Left lobe of liver (tissue), 2 donors: ENCODE results near the gene SCP2. TPM values are rescaled to one million over a fixed set of nuclear protein-coding genes. Genes with fewer than 3 reads are reported as not detected.

ENCODE experiments used
- ATAC-seq: fragments of 200-7000 bp; cut with Tn5 transposase; one replicate; pipeline ENCODE4 v1.9.1; 2020; ENCODE audit warnings: mild to moderate bottlenecking, moderate library complexity
- DNase-seq: peaks from one replicate; pipeline ENCODE4 v3.0.0-alpha.2; 2020; ENCODE audit warnings: low spot score
- total RNA-seq: library from RNA; stranded (reverse); gene quantifications from one replicate; pipeline ENCODE4 v1.2.1, GENCODE V29; 2021
- donor health status: DM: no; HTN: no; CAD: no; lungs with moderate emphysema.
- donor health status: DM: no; HTN: yes; CAD: no.

The SCP2 gene
- total RNA-seq, 1 donor from 2014 or later: 796 TPM

DNA sequence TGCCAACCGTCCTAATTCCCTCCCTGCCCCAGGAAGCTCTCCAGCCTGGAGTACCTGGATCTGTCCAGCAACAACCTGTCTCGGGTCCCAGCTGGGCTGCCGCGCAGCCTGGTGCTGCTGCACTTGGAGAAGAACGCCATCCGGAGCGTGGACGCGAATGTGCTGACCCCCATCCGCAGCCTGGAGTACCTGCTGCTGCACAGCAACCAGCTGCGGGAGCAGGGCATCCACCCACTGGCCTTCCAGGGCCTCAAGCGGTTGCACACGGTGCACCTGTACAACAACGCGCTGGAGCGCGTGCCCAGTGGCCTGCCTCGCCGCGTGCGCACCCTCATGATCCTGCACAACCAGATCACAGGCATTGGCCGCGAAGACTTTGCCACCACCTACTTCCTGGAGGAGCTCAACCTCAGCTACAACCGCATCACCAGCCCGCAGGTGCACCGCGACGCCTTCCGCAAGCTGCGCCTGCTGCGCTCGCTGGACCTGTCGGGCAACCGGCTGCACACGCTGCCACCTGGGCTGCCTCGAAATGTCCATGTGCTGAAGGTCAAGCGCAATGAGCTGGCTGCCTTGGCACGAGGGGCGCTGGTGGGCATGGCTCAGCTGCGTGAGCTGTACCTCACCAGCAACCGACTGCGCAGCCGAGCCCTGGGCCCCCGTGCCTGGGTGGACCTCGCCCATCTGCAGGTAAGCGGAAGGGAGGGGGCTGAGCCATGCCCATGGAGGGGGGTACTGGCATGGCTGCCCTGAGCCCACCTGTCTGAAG, 151.4 kb downstream of the SCP2 start:
- ATAC-seq (no peak), DNase-seq (no peak)

DNA sequence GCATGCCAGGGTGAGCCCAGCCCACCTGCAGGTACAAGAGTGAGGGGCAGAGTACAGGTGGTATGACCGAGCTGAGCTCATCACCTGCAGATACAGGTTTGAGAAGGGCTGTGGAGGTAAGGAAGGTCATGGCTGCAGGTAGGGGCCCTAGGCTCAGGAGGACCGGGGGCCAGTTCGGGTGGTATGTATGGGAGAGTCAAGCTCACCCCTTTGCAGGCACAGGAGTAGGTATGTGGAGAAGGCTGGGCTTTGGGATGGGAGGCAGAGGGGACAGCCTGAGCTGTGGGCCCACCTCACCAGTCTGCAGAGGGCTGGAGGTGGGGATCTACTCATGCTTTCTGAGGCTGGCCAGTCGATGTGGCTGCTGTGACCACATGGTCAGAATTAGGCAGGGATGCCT, 152.2 kb downstream of the SCP2 start:
- DNase-seq (no peak), ATAC-seq (no peak)

DNA sequence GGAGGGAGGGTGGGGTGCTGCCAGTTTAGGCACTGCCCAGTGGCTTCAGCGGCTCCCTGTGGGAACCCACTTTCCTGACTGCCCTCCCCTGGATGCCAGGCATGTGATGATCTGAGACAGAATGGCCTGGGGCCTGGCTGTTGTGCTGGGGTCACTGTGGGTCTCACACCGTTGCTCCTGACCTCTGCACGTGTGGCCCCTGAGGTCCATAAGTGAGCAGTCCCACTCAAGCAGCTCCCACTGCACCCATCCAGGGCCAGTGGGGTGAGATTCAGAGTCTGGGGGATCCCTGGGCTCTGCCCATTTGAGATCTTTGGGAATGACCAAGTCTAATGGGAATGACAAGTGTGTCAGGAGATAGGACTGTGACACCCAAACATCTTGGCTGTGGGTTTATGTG, 153.0 kb downstream of the SCP2 start:
- DNase-seq (no peak), ATAC-seq (no peak)

DNA sequence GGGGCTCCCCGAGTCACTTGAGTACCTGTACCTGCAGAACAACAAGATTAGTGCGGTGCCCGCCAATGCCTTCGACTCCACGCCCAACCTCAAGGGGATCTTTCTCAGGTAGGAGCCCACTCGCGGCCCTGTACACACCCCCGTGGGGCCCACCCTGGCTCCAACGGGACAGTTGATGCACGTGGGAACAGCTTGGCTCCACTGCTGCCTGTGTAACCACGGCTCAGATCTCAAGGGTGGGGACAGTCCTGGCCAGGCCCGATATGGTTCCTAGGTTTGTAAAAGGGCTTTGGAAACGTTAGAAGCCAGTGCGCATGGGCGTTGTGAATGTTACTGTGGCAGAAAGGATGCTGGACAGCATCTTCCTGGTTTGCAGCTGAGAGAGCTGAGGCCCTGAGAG, 153.7 kb downstream of the SCP2 start:
- ATAC-seq (no peak), DNase-seq (no peak)

DNA sequence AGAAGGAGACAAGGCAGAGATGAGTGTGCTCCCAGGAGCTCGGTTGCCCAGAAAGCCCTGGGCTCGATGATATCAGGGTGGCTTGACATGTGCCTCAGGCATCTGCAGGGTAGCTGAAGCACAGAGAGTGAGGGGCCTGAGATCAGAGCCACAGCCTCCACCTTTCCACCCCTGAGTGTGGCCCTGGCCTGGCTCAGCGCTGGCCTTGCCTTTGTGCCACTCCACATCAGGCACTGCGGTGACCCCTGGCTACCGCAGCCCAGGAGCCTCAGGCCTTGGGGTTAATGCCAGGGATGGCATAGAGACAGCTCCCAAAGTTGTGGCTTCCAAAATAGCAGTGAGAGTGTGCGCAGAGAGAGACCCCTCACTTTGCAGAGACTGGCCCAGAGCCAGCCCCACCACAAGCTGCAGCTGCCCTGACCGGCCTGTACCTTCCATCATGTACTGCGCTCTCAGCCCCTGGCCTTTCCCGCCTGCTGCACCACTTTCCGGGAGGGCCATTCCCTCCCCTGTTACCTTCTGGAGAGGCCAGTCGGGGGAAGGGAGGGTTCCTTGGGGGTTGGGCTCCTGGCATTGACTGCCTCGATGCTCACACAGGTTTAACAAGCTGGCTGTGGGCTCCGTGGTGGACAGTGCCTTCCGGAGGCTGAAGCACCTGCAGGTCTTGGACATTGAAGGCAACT, 154.4 kb downstream of the SCP2 start:
- ATAC-seq: no peak
- no peak for DNase-seq

DNA sequence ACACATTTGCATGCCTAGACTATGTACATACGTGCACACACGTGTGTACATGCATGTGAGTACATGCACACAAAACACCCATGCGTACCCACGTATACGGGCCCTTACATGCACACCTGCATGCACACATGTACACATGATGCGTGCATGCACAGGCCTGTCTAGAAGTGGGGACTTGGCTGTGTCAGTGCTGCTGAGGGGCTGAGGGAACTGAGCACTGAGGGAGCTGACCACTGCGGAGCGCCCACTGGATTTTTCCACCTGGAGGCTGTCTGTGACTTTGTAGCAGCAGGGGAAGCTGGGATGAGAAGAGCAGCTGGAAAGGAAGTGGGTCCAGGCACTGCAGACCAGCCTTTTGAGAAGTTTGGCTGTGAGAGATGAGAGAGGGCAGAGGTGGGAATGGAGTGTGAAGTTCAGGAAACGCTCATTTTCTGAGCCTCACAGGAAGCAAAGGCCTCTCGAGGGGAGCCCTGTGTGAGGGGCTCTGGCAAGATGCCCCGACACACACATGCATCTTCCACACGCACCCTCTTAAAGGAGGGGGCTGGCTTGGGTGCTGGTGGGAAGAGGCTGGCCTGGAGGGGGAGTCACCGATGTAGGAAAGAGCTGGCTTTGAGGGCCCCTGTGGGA, 155.9 kb downstream of the SCP2 start:
- no peak for ATAC-seq
- DNase-seq: no peak

DNA sequence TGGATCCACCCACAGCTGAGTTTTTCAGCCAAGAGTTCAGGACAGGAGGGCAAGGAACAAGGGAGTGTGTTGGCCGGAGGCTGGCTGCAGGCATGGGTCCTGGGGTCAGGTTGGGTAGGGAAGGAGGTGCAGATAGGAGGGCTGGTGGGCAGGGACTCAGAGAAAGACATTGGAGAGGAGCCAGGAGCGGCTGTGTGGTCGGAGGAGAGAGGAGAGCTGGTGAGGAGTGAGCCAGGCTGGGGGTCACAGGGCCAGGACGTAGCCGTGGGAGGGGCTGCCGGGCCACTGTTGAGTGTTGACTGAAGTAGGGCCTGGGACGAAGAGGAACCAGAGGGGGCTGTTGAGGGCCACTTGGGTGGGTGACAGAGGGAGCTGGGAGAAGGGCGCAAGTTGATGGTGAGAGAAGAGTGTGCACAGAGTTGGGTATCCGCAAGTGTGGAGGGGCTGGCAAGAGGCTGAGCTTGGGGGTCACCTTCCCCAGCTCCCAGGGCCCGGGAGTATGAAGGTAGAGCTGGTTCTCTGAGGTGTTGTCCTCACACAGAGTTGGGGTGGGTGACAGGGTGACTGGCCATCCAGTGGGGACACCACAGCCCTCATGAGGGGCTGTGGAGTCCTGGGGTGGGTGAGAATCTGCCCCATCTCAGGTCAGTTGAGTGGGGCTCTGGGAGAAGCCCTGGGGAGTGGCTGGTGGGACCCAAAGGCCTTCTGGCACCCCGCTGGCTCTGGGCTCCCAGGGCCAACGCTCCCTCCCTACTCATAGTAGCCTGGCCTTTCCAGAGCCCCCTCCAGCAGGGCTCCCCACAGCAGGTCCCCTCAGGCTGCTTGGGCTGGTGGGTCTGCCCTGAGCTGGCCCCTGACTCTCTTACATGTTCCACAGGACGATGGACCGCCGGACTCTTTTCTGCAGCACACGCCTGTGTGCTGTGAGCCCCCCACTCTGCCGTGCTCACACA, 156.8 kb downstream of the SCP2 start:
- ATAC-seq (no peak), DNase-seq (no peak)

DNA sequence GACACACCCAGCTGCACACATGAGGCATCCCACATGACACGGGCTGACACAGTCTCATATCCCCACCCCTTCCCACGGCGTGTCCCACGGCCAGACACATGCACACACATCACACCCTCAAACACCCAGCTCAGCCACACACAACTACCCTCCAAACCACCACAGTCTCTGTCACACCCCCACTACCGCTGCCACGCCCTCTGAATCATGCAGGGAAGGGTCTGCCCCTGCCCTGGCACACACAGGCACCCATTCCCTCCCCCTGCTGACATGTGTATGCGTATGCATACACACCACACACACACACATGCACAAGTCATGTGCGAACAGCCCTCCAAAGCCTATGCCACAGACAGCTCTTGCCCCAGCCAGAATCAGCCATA, 157.5 kb downstream of the SCP2 start:
- no peak for DNase-seq
- ATAC-seq: no peak

DNA sequence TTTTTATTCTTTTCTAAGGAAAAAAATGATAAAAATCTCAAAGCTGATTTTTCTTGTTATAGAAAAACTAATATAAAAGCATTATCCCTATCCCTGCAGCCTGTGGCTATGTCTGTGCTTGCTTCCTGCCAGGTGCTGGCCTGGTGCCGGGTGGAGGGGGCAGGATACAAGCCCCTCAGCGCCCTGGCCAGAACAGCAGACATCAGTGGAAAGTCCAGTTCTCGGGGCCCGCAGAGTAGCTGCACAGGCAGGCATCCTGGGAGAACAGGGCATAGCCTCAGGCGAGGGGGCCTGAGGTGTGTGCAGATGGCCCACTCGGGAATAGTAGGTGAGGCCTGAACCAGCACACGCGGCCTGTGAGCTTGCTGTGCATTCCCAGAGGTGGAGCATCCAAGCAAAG, 158.3 kb downstream of the SCP2 start:
- DNase-seq (no peak), ATAC-seq (no peak)

DNA sequence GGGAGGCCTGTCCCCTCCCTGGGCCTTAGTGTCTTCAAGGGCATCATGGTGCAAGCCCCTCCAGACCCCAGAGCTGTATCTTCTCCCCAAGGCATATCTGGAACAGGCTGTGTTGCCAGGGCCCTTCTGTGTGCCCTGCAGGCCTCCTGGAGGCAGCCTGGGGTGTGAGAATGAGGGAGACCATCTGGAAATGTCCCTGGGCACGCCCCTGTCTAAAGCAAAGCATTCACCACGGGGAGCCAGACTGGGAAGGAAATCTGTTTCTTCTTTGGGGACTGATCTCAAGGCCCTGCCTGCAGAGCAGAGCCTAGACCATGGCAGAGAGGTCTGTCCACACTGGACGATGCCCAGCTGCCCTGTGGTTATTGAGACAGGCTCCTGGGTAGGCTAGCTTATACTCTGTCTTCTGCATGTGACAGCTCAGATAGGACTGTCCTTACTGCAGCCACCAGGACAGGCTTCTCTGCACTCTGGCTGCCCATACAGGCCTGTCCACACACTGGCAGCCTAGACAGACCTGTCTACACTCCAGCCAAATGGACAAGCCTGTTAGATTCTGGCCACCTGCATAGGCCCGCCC, 159.5 kb downstream of the SCP2 start:
- DNase-seq (no peak), ATAC-seq (peak; percentile 32)

DNA sequence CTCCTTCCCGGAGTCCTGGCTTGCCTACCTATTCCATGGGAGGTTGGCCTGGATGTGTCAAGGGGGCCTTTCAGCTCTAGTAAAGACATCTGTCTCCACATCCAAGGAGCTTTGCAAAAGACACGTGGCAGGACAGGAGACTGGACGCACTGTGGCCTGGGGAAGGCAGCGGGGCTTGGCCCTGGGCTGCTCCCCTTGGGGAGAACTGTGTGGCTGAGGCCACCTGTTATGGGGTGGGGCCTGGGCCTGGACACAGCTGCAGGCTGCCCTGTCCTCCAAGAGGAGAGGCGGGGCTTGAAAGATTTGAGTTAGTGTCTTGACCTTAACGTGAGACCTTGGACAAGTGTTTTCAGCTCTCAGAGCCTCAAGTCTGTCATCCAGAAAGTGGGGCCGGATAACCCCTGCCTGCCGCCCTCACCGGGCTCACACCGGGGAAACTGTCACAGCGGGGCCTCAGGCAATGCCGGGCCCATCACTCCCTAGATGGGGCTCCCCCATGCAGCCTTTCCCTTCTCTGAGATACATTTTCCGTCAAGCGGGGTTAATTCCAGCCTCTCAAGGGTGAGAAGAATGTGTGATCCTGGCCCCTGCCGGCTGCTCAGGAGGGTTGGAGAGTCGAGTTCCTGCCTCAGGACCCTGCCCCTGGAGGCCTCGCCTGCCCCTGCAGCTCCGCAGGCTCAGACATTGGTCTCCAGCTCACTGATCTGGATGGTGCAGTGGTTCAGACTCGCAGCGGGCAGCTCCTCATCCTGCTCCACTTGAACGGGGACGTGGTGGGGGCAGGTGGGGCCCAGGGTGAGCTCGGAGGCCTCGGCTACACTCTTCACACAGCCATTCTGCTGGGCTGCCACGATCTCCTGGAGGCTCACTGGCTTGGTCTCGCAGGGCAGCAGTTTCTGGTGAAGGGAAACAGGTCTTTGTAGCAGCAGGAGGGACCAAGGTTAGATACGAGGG, 160.5 kb downstream of the SCP2 start:
- no peak for DNase-seq
- ATAC-seq: no peak

DNA sequence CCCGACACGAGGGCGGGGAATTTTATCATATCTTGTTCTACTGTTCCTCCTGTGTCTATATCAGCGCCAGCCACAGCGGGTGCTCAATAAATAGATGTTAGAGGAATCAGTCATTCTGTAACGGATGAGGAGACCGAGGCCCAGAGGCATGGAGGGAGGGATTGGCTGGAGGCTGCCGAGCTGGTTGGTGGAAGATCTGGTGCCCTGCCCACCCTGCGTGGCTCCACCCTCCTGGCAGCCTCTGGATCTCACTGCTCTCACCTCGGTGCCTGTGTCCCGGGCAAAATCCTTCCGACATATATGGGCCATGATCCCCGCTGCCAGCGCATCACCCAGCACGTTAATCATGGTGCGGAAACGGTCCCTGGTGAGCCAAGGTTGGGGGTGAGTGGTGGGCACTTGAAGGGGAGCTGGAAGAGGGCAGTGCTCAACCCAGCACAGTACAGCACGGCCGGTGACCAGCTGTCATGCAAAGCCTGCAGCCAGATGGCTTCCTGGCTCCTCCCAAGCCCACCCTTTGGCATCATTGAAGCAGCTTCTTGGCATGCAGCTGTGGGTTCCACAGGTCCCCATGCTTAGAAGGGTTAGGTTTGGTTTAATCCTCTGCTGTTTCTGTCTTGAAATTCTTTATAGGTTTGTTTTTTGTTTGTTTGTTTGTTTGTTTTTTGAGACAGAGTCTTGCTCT, 161.7 kb downstream of the SCP2 start:
- ATAC-seq (no peak), DNase-seq (no peak)

DNA sequence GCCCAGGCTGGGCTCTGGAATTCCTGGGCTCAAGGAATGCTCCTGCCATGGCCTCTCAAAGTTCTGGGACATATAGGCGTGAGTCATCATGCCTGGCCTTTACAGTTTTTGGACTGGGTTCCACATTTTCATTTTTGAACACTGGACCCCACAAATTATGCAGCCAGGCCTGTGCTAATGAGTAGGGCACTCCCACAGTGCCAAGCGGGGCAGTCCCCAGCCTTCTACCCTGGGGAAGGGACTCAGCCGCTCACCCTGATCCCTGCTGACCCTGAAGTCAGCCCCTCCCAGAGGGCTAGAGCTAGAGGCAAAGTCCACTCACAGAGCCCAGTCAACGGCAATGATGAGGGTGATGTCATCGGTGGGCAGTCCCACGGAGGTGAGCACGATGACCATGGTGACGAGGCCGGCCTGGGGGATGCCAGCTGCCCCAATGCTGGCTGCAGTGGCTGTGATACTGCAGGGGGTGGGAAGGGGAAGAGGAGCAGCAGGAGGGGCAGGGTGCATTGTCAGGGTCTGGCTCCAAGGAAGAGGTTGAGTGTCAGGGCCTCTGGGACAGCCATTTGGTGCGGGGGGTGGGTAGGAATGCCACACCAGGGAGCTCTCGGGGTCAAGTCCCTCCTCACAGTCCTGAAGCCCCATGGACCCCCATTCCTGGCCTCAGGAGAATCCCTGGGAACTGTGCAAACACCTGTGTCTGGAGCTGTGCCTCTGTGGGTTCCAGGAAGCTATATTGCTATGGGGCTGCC, 162.6 kb downstream of the SCP2 start:
- ATAC-seq (peak; percentile 74), DNase-seq (peak; percentile 73)

DNA sequence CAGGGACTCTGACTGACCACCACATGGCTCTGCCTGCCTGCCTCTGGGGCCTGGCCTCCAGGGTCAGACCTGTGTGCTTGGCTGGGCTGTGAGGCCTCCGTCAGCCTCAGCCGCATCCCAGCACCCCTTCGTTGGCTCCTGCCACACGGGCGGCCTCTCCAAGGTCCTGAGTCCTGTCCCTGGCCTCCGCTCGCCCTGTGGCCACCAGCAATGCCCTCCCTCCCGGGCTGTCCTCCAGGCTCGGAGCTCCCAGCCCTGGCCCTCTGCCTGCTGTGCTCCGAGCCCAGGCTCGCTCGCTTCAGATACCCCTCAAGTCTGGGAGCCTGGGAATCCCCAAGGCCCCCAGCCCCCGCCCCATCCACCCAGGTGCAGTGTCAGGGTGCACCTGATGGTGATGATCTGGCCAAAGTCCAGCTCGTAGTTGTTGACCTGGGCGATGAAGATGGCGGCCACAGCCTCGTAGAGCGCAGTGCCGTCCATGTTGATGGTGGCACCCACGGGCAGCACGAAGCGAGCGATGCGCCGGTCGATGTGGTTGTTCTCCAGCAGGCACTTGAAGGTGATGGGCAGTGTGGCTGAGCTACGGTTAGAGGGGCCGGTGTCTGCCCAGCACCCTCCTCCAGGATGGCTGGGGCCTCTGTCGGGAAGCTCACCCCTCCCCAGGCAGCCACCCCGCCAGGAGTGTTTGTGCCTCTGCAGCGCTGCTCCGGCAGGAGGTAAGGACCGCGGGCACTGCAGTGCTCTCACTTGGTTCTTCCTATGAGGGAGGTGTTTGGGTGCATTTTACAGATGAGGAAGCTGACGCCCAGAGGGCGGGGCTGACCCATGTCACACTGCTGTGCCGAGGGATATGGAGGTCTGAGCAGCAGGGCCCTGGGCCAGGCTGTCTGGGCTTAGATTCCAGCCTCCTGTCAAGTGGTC, 163.4 kb downstream of the SCP2 start:
- ATAC-seq (peak; percentile 11), DNase-seq (no peak)

DNA sequence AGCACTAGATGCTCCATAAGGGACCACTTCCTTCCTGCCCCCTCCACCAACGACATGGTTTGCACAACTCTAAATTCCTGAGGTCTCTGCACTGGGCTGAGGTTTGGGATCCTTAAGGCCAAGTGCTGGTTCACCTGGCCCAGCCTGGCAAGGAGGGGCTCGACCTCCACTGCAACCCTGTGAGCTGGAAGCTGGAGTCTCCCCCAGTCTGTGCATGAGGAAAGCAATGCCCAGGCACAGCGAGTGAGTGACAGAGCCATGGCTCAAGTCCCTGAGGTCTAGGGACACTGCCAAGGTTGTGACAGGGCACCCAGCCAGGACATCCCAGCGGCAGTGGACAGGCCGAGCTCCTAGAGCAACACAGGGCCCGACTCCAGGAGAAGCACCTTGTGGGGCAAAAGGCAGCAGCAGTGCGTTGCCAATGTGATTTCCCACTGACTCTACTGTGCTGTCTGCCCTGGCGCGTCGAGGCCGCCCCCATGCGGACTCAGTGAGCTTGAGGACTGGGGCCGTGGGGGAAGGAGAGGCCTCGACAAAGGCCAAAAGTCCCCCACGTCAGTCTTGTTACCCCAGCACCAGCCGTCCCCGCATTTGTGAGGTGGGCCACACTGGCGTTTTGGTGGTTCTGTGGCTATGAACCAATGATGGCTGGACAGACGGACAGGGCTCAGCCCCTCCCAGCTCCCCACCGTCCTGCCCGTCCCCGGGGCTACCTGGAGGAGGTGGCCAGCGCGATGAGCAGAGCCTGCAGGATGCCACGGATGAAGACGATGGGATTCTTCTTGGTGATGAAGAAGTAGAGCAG, 165.0 kb downstream of the SCP2 start:
- peak; percentile 87 for ATAC-seq
- peak; percentile 93 for DNase-seq
